EL (cell line): Measurements from ENCODE around the gene MEGF8.
A peak's percentile ranks its signal among the peaks of the same experiment; 100 is the strongest.

Experiments used
- DNase-seq: peaks from one replicate; pipeline ENCODE4 v3.0.0-alpha.2; 2016

The MEGF8 gene

GRCh38 chr19:42422092-42422900 lies 96.9 kb downstream of the MEGF8 start:
- no peak for DNase-seq

DNA sequence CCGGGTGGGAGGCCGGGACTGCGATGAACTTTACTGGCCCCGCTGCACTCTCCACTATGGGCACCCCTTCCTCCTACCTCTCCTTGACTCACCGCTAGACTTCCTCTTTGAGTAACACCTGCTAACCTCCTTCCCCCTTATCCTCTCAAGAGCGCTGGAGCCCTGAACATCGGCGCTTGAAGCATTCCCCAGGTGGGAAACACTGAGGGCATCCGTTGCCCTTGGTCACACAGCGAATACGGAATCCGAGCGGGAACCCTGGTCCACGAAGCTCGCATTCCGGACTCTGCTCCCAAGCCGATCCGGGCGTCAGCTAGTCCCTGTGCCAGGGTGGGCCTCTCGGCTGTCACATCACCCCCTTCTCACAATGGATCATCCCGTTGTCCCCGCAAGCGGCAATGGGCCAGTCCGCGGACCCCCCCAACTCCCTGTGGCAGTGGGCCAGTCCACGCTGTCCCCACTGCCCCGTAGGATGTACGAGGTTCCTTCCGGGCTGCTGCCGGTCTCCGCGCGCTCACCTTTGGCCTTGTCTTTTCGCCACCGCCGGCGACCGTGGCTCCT lies 97.5 kb downstream of the MEGF8 start:
- DNase-seq: no peak

DNA sequence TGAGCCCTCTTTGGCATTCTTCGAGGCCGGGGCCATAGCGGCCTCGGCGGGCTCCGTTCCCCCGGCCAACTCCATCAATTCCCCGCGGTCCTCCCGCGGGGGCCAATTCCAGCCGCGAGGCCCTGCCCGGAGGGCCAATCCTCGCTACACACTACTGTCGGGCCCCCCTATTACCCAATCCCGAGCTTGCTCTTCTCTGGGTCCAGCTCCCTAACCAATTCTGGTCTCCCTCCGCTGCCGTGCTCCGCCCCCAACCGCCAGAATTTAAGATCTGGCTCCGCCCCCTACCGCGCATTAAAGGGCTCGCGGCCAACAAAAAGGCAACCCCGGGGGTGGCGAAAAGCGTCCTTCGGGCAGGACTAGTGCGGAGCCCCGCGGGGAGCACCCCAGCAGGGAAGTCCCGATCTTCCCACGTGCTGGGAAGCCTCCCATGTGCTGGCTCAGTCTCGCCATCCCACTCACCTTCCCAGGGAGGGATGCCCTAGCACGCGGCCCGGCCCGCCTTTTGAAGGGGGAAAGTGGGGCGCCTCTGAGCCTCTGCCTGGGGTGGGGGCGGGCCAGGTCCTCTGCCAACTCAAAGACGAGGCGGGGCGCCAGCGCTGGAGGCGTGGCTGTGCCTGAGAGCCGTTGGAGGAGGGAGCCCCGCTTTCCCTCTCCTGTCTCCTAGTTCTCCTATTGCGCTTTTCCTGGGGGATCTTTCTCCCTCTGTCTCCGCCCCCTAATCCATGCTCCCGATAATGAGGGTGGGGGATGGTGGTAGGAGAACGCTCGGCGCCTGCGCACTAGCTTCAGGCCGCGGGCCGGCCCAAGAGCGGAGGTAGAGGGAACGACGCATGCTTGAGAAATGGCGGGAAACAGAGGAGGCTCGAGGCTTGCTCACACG lies 98.3 kb downstream of the MEGF8 start:
- DNase-seq: peak; percentile 95

- no peak for DNase-seq
Measured at GRCh38 chr19:42424345-42424707, 98.9 kb downstream of the MEGF8 start.

- DNase-seq: no peak
Measured at GRCh38 chr19:42424712-42425131, 99.3 kb downstream of the MEGF8 start.

DNA sequence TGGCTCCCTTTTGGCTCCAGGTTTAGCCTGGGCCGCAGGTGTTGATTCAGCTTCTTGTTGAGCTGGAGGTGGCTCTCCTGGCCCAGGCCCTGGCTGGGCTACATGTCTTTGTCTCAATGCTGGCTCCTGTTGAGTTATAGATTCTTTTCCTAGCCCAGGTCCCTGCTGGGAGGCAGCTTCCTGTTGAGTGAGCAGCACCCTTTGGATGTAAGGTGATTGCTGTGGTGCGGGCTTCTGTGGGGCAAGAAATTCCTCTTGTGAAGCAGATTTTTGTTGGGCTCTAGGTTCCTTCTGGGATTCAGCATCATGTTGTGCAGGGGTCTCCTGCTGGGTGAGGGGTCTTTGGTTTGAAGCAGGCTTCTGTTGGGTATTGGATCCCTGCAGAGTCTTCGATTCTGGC lies 101.2 kb downstream of the MEGF8 start:
- no peak for DNase-seq

- DNase-seq: no peak
Measured at GRCh38 chr19:42427313-42427712, 101.9 kb downstream of the MEGF8 start, which contains the start of gene LIPE. Gene LIPE (minus strand): TSS chr19:42427388. CDS start chr19:42427149, 239 bp downstream.
